Measurements from ENCODE around the gene CNOT1.

CNOT1 gene

GRCh38 chr16:58541711-58542110 is 87.9 kb downstream of the CNOT1 start:
- no peak overlapping the region for H3K4me3 ChIP-seq (ENCODE audit: low read length)
- DNase-seq (ENCODE audit: low read depth) = no peak
- TF ChIP-seq, protein P1, sequence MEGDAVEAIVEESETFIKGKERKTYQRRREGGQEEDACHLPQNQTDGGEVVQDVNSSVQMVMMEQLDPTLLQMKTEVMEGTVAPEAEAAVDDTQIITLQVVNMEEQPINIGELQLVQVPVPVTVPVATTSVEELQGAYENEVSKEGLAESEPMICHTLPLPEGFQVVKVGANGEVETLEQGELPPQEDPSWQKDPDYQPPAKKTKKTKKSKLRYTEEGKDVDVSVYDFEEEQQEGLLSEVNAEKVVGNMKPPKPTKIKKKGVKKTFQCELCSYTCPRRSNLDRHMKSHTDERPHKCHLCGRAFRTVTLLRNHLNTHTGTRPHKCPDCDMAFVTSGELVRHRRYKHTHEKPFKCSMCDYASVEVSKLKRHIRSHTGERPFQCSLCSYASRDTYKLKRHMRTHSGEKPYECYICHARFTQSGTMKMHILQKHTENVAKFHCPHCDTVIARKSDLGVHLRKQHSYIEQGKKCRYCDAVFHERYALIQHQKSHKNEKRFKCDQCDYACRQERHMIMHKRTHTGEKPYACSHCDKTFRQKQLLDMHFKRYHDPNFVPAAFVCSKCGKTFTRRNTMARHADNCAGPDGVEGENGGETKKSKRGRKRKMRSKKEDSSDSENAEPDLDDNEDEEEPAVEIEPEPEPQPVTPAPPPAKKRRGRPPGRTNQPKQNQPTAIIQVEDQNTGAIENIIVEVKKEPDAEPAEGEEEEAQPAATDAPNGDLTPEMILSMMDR (IDR thresholded peaks at IDR 0.05; ENCODE audit: insufficient read depth, low read depth, low read length, missing control alignments) = no peak

DNA sequence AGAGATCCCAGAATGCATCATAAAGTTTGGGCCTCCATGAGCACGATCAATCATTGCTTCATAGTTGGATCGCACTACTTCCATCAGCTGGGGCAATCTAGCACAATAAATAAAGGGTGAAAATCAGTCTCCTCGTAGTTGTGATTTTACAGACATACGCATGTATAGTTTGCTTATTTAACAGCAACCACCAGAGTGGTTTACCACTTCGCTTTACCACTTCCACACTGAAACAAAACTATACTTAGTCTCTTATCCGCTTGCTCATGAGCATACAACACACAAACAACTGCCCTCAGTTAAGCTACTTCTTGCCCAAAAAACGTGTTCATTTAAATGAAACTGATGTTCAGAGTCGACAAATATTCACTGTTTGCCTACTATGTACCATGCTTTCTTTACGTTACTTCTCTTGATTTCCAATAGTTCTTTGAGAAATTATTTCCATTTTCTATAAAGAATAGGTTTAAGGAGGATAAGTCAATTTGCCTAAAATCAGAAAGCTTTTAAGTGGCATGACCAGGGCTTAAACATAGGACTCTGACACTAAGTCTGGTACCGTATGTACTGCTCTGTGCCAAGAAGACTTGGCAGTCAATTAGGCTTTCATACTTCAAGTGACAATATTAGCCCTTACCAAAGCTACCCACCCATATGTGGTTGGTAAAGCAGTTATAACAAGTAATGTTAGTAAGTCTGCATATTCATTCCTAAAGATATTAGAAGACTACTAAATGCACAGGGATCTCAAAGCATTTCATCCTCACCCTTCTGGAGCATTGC is 92.3 kb downstream of the CNOT1 start:
- H3K4me3 ChIP-seq (ENCODE audit: low read length) = no peak overlapping the region
- no peak for DNase-seq (ENCODE audit: low read depth)
- TF ChIP-seq, protein P1 (IDR thresholded peaks at IDR 0.05; ENCODE audit: insufficient read depth, low read depth, low read length, missing control alignments) = no peak

GRCh38 chr16:58536278-58536677 is 93.3 kb downstream of the CNOT1 start:
- no peak for DNase-seq (ENCODE audit: low read depth)
- TF ChIP-seq, protein P1 (IDR thresholded peaks at IDR 0.05; ENCODE audit: insufficient read depth, low read depth, low read length, missing control alignments) = no peak
- H3K4me3 ChIP-seq (ENCODE audit: low read length) = no peak overlapping the region

DNA sequence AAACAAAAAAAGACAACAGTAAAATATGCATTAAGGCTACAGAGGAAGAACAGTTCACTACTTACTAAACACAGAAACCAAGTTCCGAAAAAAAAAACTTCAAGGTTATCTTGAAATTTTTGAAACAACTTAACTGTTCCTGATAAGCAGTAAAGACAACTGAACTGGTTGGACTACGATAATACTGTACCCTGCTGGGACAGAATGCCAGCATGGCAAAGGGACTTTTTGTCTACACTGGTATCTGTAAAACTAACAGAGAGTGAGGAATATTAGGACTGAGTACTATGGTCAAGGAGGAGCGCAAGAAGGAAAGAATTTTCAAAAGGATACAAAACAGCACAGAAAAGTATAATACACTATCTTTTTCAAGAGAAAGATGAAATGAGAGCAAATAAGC is 94.5 kb downstream of the CNOT1 start:
- no peak for DNase-seq (ENCODE audit: low read depth)
- no peak overlapping the region for H3K4me3 ChIP-seq (ENCODE audit: low read length)
- TF ChIP-seq, protein P1 (IDR thresholded peaks at IDR 0.05; ENCODE audit: insufficient read depth, low read depth, low read length, missing control alignments) = no peak

DNA sequence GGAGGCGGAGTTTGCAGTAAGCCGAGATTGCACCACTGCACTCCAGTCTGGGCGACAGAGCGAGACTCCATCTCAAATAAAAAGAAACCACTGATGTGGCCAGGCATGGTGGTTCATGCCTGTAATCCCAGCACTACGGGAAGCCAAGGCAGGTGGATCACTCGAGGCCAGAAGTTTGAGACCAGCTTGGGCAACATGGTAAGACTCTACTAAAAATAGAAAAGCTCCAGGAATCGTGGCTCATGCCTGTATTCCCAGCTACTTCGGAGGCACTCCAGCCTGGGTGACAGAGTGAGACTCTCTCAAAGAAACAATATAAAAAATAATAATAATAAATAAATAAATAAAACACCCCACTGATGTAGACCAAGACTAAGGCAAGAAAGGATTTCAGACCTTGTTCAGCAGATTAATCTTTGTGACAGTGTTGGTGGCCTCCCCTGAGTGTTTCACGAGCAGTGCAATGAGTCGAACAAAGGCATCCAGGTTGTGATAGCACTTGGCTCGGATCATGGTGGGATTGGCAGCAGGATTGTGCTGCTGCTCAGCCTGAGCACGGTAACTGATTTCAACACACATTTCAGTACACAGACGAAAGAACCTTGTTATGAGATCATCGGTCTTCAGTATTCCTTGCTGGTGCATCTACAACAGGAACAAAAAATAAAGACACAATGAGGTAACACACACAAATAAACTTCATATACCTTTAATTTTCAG is 95.7 kb downstream of the CNOT1 start:
- no peak for DNase-seq (ENCODE audit: low read depth)
- TF ChIP-seq, protein P1 (IDR thresholded peaks at IDR 0.05; ENCODE audit: insufficient read depth, low read depth, low read length, missing control alignments) = no peak

GRCh38 chr16:58532414-58532813 is 97.2 kb downstream of the CNOT1 start:
- TF ChIP-seq, protein P1 (IDR thresholded peaks at IDR 0.05; ENCODE audit: insufficient read depth, low read depth, low read length, missing control alignments) = no peak
- no peak for DNase-seq (ENCODE audit: low read depth)

More for the DNA sequence above, 95.7 kb downstream of the CNOT1 start:
- no peak overlapping the region for H3K4me3 ChIP-seq (ENCODE audit: low read length)

More at GRCh38 chr16:58532414-58532813, 97.2 kb downstream of the CNOT1 start:
- H3K4me3 ChIP-seq (ENCODE audit: low read length) = no peak overlapping the region
